Fibroblast of mammary gland (primary cell): ENCODE measurements around the gene SUSD4.

Experiments used
- DNase-seq: peaks from one replicate; pipeline ENCODE4 v3.0.0-alpha.2; 2010; ENCODE audit warnings: low read depth
- H3K4me3 ChIP-seq: 2 replicates; pipeline ENCODE4 v1.5.1; 2011; ENCODE audit warnings: low read depth, mild to moderate bottlenecking, low read length, moderate library complexity; ENCODE audit not compliant: control insufficient read depth
- TF ChIP-seq, protein P1 (sequence below): conservative IDR thresholded peaks from 2 replicates; pipeline ENCODE4 v1.5.1; 2011; ENCODE audit warnings: low read depth, low read length, inconsistent platforms; ENCODE audit not compliant: control insufficient read depth, insufficient read depth

SUSD4 gene, protein sequence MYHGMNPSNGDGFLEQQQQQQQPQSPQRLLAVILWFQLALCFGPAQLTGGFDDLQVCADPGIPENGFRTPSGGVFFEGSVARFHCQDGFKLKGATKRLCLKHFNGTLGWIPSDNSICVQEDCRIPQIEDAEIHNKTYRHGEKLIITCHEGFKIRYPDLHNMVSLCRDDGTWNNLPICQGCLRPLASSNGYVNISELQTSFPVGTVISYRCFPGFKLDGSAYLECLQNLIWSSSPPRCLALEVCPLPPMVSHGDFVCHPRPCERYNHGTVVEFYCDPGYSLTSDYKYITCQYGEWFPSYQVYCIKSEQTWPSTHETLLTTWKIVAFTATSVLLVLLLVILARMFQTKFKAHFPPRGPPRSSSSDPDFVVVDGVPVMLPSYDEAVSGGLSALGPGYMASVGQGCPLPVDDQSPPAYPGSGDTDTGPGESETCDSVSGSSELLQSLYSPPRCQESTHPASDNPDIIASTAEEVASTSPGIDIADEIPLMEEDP

DNA sequence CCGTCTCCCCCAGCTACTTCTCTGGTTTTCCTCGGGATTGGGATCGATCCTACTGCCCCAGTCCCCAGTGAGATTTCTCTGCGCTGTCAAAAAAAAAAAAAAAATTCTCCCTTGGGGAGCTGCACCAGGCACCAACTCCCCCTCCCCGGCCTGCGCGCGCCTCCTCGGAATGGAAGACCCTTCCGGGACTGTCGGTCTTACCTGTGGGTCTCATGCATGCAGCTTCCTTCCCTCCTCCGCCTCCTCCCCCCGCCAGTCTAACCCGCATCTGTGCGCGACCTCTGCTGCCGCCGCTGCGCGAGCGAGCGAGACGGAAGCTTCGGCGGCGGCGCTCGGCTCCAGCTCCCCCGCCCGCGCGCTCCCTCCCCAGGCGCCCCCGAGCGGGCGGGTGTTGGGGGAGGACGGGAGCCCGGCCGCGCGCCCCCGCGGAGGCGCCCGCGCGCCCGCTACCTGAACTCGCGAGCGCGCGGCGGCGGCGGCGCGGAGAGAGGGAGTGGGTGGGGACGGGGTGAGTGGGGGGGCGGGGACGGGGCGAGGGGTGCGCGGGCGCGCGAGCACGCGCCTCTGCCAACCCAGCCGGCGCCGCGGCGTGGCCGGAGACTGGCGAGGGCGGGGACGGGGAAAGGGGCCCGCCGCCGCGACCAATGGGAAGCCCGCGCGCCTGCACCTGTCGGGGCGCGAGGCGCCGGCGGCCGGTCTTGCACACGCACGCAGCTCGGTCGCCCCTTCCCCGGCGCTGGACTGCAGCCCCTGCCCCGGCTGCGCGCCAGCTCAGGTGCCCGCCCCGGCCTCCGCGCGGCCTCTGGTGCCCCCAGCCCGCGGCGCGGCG lies at the start of gene SUSD4:
SUSD4 (minus strand) TSS at position 321 of the 829 bp plus-strand sequence. CDS start 751 bp downstream, outside the sequence.
- DNase-seq: no peak
- TF ChIP-seq, protein P1, sequence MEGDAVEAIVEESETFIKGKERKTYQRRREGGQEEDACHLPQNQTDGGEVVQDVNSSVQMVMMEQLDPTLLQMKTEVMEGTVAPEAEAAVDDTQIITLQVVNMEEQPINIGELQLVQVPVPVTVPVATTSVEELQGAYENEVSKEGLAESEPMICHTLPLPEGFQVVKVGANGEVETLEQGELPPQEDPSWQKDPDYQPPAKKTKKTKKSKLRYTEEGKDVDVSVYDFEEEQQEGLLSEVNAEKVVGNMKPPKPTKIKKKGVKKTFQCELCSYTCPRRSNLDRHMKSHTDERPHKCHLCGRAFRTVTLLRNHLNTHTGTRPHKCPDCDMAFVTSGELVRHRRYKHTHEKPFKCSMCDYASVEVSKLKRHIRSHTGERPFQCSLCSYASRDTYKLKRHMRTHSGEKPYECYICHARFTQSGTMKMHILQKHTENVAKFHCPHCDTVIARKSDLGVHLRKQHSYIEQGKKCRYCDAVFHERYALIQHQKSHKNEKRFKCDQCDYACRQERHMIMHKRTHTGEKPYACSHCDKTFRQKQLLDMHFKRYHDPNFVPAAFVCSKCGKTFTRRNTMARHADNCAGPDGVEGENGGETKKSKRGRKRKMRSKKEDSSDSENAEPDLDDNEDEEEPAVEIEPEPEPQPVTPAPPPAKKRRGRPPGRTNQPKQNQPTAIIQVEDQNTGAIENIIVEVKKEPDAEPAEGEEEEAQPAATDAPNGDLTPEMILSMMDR: no peak
- H3K4me3 ChIP-seq: no peak within 1 kb of the TSS

DNA sequence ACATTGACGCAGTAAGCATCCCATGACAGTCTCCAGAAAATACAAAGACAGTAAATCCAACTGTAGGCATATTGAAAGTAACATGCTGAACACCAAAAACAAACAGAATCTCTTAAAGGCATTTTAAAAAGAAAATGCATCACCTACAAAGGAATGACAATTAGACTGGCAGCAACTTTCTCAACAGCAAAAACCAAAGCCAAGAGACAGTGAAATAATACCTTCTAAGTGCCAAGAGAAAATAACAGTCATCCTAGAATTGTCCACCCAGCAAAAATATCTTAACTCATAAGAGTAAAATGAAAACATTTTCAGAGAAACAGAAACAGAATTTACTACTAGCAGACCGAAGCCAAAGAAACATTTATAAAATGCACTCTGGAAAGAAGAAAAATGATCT lies 49.2 kb upstream of the SUSD4 start:
- DNase-seq: no peak
- TF ChIP-seq, protein P1: no peak
- no peak overlapping the region for H3K4me3 ChIP-seq

DNA sequence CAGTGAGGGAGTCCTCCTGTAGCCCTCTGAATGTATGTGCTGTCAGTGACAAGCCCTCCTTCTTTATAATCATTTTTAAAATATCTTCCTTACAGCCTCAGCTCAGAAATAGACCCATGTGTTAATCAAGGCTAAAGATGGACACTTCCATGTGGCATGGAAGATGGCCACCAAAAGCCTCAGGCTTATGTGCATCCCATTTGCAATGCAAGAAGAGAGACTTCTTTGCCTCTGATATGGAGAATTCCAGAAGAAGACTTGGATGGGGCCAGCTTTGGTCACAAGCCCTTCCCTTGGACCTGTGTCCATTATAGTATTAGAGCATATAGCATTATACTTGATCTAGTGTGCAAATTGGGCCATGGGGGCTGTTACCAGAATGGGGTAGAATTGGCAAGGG lies 47.7 kb upstream of the SUSD4 start:
- H3K4me3 ChIP-seq: no peak overlapping the region
- no peak for DNase-seq
- TF ChIP-seq, protein P1: no peak

DNA sequence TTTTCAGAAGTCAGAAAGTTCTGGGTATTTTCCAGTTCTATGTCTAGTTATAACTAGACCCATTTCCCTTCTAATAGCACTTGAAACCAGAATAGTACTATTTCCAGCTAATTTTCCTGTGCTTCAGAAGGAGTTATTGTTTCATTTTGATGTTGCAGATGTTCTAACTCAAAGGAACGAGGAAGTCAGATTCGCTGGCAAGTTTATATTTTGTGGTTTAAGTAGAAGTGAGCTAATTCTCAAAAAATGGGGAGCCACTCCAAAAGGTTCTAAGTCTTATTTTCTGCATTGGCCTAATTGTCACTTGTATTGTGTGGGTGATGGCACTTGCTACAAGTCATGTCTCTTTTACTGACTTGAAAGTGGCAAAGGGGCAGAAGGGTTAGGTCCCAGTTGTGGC lies 47.3 kb upstream of the SUSD4 start:
- peak; percentile 61 for DNase-seq
- TF ChIP-seq, protein P1: no peak
- H3K4me3 ChIP-seq: no peak overlapping the region

DNA sequence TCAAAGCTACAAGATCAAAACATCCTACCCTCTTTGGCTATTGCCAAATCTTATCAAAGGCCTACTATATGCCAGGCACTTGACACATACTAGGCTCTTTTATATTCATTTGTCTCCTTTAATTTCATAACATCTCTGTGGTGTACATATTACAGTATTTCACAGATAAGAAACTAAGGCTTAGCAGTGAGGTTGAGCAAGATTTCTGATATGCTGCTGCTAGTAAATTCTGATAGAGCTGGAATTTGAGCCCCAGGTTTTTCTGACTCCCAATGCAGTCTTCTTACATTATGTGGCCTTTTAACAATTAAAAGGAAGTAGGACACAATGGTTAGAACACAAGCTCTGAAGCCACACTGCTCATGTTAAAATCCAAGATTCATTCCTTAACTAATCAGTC lies 46.1 kb upstream of the SUSD4 start:
- H3K4me3 ChIP-seq: no peak overlapping the region
- TF ChIP-seq, protein P1: no peak
- DNase-seq: no peak

DNA sequence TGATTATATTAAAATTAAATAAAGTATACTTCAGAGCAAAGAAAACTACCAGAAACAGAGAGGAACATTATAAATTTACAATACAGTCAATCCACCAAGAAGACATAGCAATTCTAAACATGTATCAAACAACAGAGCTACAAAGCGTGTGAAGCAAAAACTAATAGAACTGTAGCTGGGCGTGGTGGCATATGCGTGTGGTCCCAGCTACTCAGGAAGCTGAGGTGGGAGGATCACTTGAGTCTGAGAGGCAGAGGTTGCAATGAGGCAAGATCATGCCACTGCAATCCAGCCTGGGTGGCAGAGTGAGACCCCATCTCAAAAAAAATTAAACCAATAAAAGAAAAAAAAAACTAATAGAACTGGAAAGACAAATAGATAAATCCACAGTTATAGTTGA lies 41.5 kb upstream of the SUSD4 start:
- no peak for DNase-seq
- TF ChIP-seq, protein P1: no peak
- no peak overlapping the region for H3K4me3 ChIP-seq
